ENCODE data around the gene CDC23.

Gene CDC23

DNA sequence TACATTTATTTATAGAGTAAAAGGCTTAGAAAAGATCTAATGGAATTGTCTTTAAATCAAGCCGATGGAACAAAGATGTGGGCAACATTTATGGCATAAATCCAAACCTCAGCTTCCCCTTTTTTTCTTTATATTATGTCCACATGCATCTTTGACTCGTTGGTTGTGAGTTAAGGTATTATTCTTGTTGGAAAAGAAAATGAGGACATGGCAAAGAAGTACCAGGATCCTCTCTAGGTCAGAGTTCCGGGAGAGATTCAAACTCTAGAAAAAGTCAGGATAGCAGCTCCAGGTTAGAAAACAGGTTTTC lies 73.4 kb downstream of the CDC23 start:
- no peak for DNase-seq

DNA sequence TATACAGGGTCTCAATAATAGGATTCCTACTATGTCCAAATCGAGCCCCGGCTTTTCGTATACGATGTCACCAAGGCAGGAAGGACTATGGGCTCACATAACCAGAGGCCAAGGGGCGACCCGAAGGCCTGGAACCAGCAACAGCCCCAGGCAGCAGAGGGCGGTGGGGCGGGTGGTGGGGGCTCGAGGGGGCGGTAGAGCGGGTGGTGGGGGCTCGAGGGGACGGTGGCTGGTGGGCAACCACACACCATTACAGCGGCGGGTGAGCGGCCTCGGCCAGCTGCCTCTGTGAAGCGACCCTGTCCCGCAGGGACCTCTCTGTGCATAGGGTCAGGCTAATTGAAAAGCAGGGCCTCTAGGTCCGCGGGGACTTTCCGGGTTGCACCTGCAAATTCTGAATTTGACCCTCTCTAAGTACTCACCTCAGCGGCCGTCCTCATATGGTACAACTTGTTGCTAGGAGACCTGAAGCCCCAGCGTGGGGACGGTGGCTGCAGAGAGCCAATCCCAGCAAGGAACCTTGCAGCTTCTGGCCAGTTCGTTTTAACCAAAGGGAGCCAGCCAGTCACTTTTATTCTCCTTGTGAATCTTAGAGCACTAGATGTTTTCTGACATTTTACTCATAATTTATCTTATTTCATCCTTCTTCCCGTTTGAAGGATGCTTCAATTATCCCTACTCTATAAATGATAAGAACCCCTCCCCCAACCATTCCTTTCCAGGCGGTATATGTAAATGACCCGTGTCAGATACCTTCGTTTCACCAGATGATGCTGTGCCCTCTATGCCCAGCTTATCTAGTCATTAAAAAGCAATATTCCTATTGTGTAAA lies 74.0 kb downstream of the CDC23 start, which contains the start of gene NME5:
Gene NME5, minus strand, starts transcription at position 480 of the 832 bp plus-strand sequence. CDS start 648 bp downstream, outside the sequence.
- peak; percentile 47 to 57 for DNase-seq
